GM18873 (cell line): ENCODE results near the gene INAFM1.

ENCODE experiments used
- ATAC-seq: cut with Tn5 transposase; IDR thresholded peaks from one replicate; pipeline ENCODE4 v1.9.1; 2021; ENCODE audit warnings: mild to moderate bottlenecking, moderate library complexity, moderate number of reproducible peaks; ENCODE audit not compliant: unreplicated experiment, low FRiP score

INAFM1 gene

DNA sequence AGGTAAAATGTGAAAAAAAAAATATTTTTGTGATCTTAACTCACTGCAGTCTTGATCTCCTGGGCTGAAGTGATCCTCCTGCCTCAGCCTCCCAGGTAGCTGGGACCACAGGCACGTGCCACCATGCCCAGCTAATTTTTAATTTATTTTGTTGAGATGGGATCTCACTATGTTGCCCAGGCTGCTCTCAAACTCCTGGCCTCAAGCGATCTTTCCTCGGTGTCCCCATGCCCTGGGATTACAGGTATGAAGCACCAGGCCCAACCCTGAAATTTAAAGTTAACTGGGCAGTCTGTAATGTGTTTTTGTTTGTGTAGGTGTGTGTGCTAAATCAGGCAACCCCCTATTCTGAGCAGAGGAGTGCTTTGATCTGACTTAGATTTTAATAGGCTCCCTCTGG, 31.6 kb downstream of the INAFM1 start:
- no peak for ATAC-seq

DNA sequence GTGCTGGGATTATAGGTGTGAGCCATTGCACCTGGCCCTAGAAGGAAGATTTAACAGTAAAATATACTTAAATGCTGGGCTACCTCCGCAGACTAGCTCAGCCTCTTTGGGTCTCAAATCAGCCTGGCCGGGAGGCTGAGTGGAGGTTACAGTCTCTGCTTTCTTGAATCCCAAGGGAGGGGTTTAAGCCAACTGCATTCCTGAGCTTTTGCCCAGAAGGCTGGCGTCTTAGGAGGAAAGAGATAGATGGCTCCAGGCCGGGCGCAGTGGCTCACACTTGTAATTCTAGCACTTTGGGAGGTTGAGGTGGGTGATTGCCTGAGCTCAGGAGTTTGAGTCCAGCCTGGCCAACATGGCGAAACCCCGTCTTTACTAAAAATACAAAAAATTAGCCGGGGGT, 34.4 kb downstream of the INAFM1 start:
- ATAC-seq, result no peak

DNA sequence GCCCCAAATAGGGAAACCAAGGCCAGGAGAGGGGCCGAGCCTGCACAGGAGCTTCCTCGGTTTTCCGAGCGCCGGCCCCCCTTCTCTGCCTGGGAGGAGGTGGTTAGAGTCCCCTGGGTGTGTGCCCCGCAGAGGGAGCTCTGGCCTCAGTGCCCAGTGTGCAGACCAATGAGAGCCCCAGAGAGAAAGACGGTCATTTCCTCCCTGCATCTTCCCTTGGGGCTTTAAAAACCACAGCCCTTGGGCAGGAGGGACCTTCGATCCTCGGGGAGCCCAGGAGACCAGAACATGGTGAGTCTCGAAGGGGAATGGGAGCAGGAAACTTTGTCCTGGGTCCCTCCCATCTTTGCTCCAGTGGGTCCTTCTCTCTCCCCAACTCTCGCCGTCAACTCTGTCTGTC, 34.9 kb downstream of the INAFM1 start, which contains the start of gene C5AR1:
Gene C5AR1 (plus strand): TSS at position 254 of the 400 bp plus-strand sequence. CDS start 35 bp downstream, at position 289.
- ATAC-seq, result no peak

DNA sequence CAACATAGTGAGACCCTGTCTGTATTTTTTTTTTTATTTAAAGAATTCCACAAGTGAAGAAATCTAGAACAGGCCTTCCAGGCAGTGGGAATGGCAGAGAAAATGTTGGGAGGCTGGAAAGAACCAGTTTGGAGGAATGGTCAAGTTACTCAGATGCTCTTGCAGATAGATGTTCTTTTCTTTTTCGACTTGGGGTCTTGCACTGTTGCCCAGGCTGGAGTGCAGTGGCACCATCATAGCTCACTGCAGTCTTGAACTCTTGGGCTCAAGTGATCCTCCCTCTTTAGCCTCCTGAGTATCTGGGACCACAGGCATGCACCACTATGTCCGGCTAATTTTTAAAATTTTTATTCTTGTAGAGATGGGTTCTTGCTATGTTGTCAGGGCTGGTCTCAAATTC, 35.6 kb downstream of the INAFM1 start:
- no peak for ATAC-seq

DNA sequence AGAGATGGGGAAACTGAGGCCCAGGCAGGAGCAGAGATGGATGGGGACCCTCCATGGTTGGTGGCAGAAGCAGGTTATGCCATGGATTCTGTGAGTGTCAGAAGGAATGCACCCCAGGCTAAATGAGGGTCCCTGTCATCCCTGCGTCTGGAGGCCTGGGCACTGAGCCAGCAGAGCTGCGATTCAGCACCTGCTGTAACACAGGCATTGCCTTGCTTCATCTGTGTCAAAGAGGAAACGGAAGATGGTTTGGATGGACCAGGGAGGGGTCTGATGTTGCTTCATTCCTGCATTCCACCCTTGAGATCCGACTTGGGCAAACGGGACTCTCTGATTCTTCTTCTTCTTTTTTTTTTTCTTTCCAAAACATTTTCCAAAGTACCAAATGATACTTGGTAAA, 36.1 kb downstream of the INAFM1 start:
- ATAC-seq, result no peak

DNA sequence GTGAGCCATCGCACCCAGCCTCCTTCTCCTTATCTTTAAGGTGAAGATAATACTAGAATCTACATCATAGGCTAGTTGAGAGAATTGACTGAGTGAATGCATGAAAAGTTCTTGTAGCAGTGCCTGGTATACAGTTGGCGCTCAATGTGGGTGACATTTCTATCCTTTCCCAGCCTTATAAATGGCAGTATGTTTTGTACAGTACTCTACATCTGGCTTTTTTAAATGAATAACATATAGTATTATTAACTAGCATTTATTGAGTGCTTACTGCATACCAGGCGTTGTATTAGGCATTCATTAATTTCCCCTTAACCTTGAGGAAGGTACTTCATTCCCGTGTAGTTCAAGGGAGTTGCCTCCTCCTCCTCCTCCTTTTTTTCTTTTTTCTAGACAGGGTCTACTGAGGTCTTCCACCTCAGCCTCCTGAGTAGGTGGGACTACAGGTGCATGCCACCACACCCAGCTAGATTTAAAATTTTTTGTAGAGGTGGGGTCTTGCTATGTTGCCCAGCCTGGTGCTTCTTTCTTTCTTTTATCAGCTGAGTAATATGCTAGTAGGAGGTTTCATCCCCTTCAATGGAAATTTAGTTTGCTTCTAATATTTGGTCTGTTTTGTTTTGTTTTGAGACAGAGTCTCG, 37.8 kb downstream of the INAFM1 start:
- no peak for ATAC-seq

DNA sequence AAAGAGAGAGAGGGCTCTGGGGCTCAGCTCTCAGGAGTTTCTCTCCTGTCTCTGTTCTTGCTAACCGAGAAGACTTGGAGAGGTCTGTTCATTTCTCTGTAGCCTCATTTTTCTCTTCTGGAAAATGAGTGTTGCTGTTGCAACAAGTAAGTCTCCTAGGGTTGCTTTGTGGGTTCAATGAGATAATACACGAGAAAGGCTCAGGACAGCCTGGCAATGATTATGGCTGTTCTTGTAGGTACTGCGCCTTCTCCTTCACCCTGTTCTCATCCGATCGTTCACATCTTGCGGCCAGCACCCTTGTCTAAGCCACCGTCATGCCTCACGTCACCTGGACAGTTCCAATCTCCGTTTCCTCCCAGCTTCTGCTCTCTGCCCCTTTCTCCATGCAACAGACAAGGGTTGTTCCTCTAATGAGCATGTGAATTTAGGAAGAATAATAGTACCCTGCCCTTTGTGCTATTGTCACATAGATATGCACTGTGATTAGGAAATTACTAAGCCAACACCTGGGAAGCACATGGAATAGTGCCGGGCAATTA, 39.1 kb downstream of the INAFM1 start:
- no peak for ATAC-seq

DNA sequence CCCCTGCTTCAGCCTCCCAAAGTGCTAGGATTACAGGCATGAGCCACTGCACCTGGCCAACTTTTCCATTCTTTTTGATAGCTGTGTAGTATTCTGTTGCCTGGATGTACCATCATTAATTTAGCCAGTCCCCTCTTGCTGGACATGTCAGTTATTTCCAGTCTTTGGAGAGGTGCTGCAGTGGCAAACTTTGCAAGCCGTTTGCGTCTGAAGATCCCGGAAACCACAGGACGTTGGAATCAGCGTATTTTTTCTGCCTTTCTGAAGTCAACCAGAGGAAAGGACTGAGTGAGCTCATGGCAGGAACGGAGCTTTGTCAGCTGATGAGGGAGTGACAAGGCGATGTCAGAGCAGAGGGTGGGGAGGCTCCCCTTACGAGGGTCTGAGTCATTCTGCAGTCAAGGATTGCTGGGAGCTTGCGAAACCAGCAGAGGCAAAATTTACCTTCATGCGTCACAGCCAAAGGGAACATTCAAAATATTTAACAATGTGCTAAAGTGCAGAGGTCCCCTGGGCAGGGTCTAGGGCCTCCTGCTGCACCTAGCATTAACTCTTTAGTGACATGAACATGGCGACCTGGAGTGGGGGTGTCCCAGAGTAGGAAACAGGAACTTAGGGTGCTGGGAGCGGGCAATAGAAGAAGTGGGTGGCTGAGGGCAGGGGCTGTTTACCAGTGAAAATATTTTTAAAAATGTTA, 40.6 kb downstream of the INAFM1 start:
- no peak for ATAC-seq

DNA sequence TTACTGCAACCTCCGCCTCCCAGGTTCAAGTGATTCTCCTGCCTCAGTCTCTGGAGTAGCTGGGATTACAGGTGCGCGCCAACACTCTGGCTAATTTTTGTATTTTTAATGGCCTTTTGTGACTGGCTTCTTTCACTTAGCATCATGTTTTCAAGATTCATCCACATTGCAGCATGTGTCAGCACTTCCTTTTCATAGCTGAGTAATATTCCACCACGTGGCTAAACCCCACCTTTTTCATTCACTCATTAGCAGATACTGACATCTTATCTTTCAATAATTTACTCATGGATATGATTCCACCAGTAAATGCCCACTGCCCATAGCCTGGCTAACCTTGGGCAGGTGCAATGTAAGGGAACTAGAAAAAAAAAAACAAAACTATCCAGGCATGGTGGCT, 41.8 kb downstream of the INAFM1 start:
- ATAC-seq, result no peak

DNA sequence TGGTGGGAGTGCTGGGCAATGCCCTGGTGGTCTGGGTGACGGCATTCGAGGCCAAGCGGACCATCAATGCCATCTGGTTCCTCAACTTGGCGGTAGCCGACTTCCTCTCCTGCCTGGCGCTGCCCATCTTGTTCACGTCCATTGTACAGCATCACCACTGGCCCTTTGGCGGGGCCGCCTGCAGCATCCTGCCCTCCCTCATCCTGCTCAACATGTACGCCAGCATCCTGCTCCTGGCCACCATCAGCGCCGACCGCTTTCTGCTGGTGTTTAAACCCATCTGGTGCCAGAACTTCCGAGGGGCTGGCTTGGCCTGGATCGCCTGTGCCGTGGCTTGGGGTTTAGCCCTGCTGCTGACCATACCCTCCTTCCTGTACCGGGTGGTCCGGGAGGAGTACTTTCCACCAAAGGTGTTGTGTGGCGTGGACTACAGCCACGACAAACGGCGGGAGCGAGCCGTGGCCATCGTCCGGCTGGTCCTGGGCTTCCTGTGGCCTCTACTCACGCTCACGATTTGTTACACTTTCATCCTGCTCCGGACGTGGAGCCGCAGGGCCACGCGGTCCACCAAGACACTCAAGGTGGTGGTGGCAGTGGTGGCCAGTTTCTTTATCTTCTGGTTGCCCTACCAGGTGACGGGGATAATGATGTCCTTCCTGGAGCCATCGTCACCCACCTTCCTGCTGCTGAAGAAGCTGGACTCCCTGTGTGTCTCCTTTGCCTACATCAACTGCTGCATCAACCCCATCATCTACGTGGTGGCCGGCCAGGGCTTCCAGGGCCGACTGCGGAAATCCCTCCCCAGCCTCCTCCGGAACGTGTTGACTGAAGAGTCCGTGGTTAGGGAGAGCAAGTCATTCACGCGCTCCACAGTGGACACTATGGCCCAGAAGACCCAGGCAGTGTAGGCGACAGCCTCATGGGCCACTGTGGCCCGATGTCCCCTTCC, 45.5 kb downstream of the INAFM1 start:
- ATAC-seq, result no peak

DNA sequence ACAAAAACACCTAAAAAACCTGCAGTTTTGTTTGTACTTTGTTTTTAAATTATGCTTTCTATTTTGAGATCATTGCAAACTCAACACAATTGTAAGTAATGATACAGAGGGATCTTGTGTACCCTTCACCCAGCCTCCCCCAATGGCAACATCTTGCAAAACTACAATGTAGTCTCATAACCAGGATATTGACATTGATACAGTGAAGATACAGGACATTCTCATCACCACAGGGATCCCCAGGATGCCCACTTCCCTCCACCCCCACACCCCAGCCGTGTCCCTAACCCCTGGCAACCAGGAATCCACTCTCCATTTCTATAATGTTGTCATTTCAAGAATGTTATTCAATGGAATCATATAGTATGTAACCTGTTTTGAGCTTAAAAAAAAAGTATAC, 46.9 kb downstream of the INAFM1 start:
- ATAC-seq, result no peak

DNA sequence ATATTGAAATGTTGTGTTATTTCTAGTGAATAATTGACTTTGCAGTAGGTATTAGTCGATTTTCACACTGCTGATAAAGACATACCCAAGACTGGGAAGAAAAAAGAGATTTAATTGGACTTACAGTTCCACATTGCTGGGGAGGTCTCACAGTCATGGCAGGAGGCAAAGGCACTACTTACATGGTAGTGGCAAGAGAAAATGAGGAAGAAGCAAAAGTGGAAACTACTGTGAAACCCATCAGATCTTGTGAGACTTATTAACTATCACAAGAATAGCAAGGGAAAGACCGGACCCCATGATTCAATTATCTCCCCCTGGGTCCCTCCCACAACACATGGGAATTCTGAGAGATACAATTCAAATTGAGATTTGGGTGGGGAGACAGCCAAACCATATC, 47.4 kb downstream of the INAFM1 start:
- no peak for ATAC-seq

DNA sequence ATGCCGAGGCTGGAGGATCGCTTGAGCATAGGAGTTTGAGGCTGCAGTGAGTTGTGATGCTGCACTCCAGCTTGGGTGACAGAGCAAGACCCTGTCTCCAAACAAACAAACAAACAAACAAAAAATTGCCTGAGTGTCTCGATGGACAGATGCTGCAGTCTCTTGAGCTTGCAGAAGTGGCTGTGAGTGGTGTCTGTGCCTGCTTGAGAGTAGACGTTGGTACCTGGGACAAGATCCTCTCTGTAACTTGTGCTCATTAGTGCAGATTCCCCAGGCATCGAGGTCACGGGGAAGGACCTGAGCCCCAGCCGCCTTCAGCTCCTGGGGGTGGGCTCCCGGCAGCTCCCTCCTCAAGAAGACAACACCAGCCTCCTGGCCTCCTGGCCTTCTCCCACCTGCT, 48.7 kb downstream of the INAFM1 start:
- ATAC-seq, result no peak

DNA sequence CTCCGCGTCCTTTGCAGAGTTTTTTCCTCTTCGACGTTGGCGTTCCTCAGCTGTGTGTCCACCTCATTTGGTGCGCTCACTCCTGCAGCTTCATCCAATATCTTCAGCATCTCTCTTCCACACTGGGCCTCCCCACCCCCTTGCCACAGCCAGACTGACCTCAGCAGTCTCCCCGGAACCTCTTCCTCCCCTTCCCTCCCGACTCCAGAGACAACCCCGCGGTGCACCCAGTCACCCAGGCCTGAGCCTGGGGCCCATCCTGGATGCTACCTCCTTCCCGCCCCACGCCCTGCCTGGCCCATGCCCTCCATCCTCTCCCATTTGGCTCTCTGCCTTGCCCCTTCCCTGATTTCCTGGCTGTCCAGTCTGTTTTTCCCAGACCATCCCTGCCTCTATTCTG, 49.2 kb downstream of the INAFM1 start:
- no peak for ATAC-seq

DNA sequence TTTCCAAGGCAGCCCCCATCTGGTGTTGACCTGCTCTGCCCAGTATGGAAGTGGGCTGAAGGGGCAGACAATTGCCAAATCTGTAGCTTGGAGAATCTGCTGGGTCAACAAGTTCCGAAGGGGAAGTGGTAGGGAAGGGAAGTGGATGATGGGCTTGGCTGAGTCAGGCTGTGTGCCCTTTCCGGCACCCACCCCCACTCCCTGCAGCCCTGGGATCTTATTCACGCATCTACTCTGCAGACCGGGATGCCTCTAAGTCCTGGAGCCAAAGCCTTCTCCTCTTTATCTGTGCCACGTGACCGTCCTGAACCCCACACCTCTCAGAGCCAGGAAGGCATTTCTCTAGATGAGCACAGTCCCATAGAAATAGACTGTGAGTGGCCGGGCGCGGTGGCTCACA, 49.8 kb downstream of the INAFM1 start:
- ATAC-seq, result no peak
